ENCODE data around the gene NTN5. TPM values are rescaled to one million over a fixed set of nuclear protein-coding genes. Genes with fewer than 3 reads are reported as not detected.

Gene NTN5
- total RNA-seq, 1 experiment from 2014 or later = 0.55 TPM

- Histone ChIP-seq H4K5ac (ENCODE audit: insufficient read length, low read depth, low read length) (no peak within 1 kb of the TSS), H3K9me3 (ENCODE audit: control insufficient read depth, low read depth, low read length) (no peaks in the 10 kb centered on the region), H3K23ac (ENCODE audit: insufficient read length, low read depth, low read length) (no peak within 1 kb of the TSS), H2BK20ac (ENCODE audit: low read depth, low read length, poor library complexity, severe bottlenecking) (no peak within 1 kb of the TSS), H2BK5ac (ENCODE audit: insufficient read length, low read length) (no peak within 1 kb of the TSS), H3K18ac (ENCODE audit: insufficient read length, low read depth, low read length) (peak within 1 kb of the TSS; percentile 90), H4K20me1 (ENCODE audit: control insufficient read depth, insufficient read depth, insufficient read length) (no peaks in the 10 kb centered on the region), H3K4me1 (ENCODE audit: insufficient read depth, low read length) (peaks cover 7% of the 10 kb centered on the region; the same call in 1 of the 2 replicates), H4K8ac (replicated peaks; ENCODE audit: insufficient read length, low read depth, low read length) (no peak within 1 kb of the TSS), H4K91ac (ENCODE audit: insufficient read length, low read depth, low read length) (no peak within 1 kb of the TSS), H2AFZ (ENCODE audit: low read length) (no peak within 1 kb of the TSS), H3K79me1 (ENCODE audit: insufficient read depth, low read depth, low read length, poor library complexity, severe bottlenecking) (no peaks in the 10 kb centered on the region), H2BK12ac (ENCODE audit: insufficient read length, low read depth, low read length) (peak within 1 kb of the TSS; percentile 31), H3K79me2 (ENCODE audit: insufficient read depth, low read length) (no peaks in the 10 kb centered on the region), H2AK5ac (ENCODE audit: insufficient read length, low read length) (no peak within 1 kb of the TSS), H3K56ac (ENCODE audit: insufficient read length, low read depth, low read length) (no peak within 1 kb of the TSS), H3K4me2 (ENCODE audit: insufficient read depth, insufficient read length, low read length) (peak within 1 kb of the TSS; percentile 80), H3K23me2 (ENCODE audit: insufficient read length, low read depth, low read length, poor library complexity, severe bottlenecking) (peaks cover 21% of the 10 kb centered on the region), H3K4ac (ENCODE audit: low read depth, low read length) (no peak within 1 kb of the TSS; the same call in 1 of the 2 replicates), H2BK15ac (ENCODE audit: low read depth, low read length) (no peak within 1 kb of the TSS), H2BK120ac (ENCODE audit: low read depth, low read length, poor library complexity, severe bottlenecking) (peak within 1 kb of the TSS; percentile 97), H3K14ac (ENCODE audit: insufficient read depth, low read length) (peak within 1 kb of the TSS; percentile 49; the same call in 1 of the 2 replicates), H3K27me3 (ENCODE audit: insufficient read depth, low read length) (no peaks in the 10 kb centered on the region; the same call in 1 of the 2 replicates), H3T11ph (ENCODE audit: low read length) (peak within 1 kb of the TSS; percentile 61), H3K27ac (ENCODE audit: insufficient read length, low read depth, low read length) (peak within 1 kb of the TSS; percentile 43), H3K9ac (ENCODE audit: extremely low read depth, insufficient read length, low read length) (peak within 1 kb of the TSS; percentile 41)
- peaks cover 14 to 39% (median 32%) of the 10 kb centered on the region in 3 experiments; a peak in 6 of 7 replicates for H3K36me3 Mint-ChIP-seq (ENCODE audit: insufficient read depth in 1 of 3, low read depth in 3 of 3)
- no peaks in the 10 kb centered on the region for H3K9me3 Mint-ChIP-seq
- no CpG with 5 or more reads among the region's 40 CpGs for WGBS (ENCODE audit: extremely low coverage, insufficient read length, low lambda C conversion rate)
- peak; percentile 73 for DNase-seq
- H3K27ac Mint-ChIP-seq = peak within 1 kb of the TSS; percentile 97 to 99 (median 99)
- peaks cover 4% of the 10 kb centered on the region for H3K27me3 Mint-ChIP-seq (ENCODE audit: low read depth)
- peak; percentile 25; the same call in 1 of the 3 replicates for TF ChIP-seq CTCF (conservative IDR thresholded peaks at IDR 0.05)
- H3K4me3 Mint-ChIP-seq = peak within 1 kb of the TSS; percentile 82 to 89
- H3K4me1 Mint-ChIP-seq = peaks cover 33 to 51% of the 10 kb centered on the region in 2 experiments
These were observed 35.9 kb downstream of the NTN5 start, which contains the start of gene DBP for GRCh38 chr19:48636859-48637448. TSS of gene DBP (minus strand) at chr19:48637379. CDS start at chr19:48636994, 385 bp downstream.
